Measurements from ENCODE around the gene B4GALT7.

Gene B4GALT7

DNA sequence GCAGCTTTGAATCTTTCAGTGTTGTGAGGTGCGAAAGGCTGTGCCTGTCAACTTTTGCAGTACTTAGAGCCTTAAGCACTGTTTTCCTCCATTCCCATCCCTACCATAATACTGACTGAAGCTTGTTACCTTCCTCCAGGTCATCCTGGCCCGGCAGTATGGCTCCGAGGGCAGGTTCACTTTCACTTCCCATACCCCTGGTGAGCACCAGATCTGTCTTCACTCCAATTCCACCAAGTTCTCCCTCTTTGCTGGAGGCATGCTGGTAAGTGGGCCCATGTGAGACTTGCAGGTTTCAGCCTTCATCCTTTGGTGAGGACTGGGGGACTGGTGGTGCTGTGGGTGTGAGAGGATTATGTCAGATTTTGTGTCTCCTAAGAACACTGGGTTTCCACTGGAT lies 6.4 kb upstream of the B4GALT7 start:
- no peak for DNase-seq

DNA sequence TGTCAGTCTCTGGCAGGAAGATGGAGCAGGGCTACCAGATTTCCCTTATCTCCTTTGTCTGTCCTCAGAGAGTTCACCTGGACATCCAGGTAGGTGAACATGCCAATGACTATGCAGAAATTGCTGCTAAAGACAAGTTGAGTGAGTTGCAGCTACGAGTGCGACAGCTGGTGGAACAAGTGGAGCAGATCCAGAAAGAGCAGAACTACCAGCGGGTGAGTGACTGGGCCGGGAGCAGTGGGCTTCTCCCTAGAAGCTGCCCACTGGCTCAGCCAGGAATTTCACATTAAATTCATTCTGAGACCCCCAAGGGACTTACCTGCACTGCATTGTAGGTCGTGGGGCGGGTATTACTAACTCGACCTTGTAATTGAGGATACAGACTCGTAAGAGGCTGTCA lies 5.9 kb upstream of the B4GALT7 start:
- no peak for DNase-seq

- DNase-seq, result no peak
Measured at GRCh38 chr5:177595026-177595585, 4.8 kb upstream of the B4GALT7 start.

GRCh38 chr5:177595991-177596774 lies 3.7 kb upstream of the B4GALT7 start:
- DNase-seq, result no peak

DNA sequence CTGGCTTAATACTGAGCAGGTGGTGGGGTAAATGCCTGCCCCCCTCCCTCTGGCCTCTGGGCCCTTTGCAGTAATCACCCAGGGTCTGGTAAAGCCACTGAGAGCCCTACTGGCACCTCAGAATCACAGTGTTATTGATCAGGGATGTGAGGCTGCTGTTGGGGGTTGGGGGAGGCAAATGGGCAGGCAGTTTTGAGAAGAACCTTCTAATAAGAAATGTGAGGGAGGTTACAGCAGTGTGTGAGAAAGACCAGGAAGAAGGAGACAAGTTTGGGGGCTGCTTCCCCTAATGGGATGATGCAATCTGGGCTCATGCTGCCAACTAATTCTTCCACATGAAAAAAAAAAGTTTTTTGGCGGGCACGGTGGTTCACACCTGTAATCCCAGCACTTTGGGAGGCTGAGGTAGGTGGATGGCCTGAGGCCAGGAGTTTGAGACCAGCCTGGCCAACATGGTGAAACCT lies 3.1 kb upstream of the B4GALT7 start:
- DNase-seq, result no peak

GRCh38 chr5:177598477-177598876 lies 1.5 kb upstream of the B4GALT7 start:
- DNase-seq, result no peak

GRCh38 chr5:177600508-177601018 lies 631 bp downstream of the B4GALT7 start:
- DNase-seq, result peak in 1 of 2 experiments; percentile 6

DNA sequence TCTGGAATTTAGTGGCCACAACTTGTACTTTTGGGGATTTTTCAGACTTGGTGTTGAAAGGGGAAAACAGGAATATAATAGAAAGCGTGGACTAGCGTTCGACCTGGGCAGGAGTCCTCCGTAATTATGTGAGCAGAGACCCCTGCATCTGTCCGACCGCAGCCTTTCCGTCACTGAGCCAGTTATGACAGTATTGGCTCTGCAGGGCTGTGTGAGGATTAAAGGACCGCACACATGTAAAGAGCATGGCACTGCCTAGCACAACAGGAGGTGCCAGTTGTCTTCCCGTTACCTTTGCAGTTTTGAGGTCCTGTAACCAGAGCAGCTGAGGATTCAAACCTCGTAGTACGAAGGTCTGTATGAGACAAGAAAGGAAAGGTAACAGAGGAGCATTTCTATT lies 1.2 kb downstream of the B4GALT7 start:
- no peak for DNase-seq

GRCh38 chr5:177601577-177602457 lies 1.9 kb downstream of the B4GALT7 start:
- no peak for DNase-seq

DNA sequence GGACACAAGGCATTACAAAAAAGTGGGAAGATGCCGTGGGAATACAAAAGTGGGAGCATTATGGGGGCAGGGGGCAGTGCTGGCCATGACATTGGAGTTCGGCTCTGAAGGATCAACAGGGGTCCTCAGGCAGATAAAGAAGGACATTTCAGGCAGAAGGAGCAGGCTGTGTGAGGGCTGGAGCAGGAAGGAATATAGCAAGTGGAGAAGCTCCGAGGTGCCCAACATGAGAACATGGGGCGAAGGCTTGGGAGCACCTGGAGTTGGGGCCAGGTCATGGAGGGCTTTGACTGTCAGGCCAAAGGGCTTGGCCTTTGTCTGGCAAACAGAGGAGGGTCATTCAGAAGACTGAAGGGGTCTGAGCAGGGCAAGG lies 2.5 kb downstream of the B4GALT7 start:
- no peak for DNase-seq

- DNase-seq, result no peak
Measured at GRCh38 chr5:177603631-177604030, 3.7 kb downstream of the B4GALT7 start.

- DNase-seq, result no peak
Measured at GRCh38 chr5:177604116-177604521, 4.2 kb downstream of the B4GALT7 start.

DNA sequence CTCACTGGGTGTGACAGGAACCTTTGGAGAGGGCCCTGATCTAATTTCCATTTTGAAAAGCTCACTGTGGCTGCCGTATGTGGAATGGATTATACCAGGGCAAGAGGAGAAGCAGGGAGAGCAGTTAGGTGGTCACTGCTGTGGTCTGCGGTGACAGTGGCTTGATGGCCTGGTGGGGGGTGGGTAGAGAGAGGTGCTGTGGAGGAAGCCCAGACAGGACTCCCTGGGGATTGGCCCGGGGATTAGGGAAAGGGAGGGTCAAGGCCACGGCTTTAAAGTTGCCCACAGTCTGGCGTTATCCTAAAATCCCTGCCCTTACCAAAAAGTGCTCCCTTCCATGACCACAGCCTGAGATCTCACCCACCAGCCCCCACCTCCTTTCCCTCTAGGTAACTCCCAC lies 4.7 kb downstream of the B4GALT7 start:
- DNase-seq, result no peak

DNA sequence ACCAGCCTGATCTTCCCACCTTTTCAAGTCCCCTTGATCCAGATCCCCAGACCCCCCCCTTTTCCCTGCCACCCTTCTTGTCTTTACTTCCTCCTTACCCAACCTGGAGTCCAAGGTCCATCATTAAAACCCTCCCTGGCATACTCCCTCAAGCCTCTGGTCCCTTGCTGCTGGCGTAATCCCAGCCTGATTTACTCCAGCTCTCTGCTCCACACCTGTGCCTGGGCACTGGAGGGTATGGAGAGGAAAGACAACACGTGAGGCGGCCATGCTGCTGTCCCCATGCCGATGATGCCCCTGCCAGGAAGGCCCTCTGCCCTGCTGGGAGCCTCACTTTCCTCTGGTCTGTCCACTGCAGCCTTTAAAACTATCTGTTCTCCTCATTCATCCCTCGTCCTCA lies 5.1 kb downstream of the B4GALT7 start:
- no peak for DNase-seq

- no peak for DNase-seq
Measured at GRCh38 chr5:177605667-177606066, 5.7 kb downstream of the B4GALT7 start.

DNA sequence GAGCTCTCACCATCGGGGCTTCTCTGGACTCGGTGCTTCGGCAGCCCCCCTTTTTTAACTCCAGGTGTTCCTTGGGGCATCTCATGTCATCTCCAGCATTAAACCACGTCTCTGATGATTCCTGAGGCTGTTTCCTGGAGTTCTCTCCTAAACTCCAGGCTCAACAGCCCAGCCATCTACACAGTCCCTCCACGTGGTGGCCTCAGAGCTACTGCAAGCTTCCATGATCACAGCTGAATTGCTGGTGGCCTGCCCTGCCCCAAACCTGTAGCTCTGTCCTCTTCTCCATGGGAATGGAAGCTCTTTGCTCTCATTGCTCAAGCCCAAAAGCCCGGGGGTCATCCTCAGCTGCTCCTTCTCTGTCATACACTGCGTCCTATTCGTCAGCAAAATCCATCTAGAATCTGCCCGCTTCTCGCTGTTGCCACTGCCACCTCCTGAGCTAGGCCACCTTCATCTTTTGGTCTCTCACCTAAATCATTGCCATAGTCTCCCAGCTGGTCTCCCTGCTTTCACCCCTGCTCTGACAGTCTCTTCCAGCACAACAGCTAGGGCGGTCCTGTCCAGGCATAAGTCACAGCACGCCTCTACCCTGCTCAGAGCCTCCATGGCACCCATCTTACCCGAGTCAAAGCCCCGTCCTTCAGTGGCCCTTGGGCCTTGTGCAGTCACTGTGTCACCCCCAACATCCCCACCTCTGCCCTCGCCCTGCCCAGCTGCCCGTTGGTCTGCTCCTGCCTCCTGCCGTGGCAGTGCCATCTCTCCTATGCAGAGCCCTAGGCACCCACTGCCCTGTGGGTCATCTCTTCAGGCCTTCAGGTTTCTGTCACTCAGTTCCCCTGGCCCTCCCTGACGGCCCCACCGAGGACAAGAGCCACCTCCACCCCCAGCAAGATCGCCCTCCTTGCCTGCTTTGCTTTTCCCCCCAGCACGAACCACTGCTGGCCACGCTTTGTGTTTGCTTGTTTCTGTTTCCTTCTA lies 6.4 kb downstream of the B4GALT7 start:
- DNase-seq, result no peak

- DNase-seq, result no peak
Measured at GRCh38 chr5:177607115-177607451, 7.2 kb downstream of the B4GALT7 start.

DNA sequence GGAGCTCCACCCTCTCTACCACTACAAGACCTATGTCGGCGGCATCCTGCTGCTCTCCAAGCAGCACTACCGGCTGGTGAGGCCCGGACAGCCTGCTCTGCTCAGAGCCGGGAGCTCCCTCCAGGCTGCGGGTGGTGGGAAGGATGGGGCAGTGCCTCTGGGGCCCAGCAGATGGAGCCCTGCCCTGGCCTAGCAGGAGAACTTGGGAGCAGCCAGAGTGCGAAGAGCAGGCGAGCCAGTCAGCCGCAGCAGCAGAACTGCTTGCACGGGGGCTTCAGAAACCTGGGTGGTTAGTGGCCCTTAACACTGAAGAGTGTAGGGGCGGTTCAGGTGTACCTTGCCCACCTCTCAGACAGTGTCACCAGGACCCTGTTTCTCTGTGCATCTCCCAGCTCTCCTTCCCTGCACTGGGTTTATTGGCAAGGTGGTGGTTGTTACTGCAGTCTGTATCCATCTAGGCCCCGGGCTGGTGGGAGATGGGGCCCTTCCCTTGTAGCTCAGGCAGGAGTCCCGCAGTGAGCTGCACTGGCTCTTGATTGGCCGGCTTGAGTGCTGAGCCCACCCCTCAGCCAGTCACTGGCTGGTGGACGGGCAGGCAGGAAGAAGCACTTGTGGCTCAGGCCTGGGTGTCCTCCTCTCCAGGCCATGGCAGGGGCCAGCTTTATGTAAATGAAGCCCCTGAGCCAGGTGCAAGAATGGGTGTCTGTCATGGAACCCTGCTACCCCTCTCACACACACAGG lies 7.7 kb downstream of the B4GALT7 start:
- peak; percentile 71 to 79 for DNase-seq

- no peak for DNase-seq
Measured at GRCh38 chr5:177608243-177609075, 8.5 kb downstream of the B4GALT7 start.

All from NCI-H2081 (cell line).